GM12892 (cell line): ENCODE measurements around the gene HTRA1.

Source experiments
- POLR2A ChIP-seq: IDR thresholded peaks from 2 replicates; pipeline ENCODE4 v1.6.1; 2011; ENCODE audit warnings: low read depth, low read length, control low read depth
- POLR2AphosphoS5 ChIP-seq: IDR thresholded peaks from 2 replicates; pipeline ENCODE4 v1.6.1; 2011; ENCODE audit warnings: low read depth, low read length, control low read depth
- TAF1 ChIP-seq: IDR thresholded peaks from 2 replicates; pipeline ENCODE4 v1.6.1; 2011; ENCODE audit warnings: low read depth, mild to moderate bottlenecking, control low read depth, low read length, borderline replicate concordance

DNA sequence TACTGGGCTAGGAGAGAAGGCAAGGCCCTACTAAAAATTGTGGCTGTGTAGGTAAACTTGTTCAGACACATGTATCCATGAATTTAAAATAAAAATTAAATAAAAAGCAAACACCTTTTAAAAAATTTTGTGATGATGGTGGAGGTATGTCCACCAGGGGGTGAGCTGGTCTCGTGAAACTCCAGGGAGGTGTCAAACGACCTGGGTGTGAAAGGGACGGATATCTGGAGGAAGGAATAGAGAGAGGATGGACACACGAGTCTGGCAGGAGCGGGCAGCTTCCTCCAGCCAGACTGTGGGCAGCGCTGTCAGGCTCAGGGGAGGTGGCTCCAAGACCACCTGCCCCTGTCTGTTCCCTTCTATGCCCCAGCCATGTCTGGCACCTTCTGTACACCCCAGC lies 64.4 kb downstream of the HTRA1 start:
- TF ChIP-seq POLR2A (no peak), POLR2AphosphoS5 (no peak), TAF1 (no peak)
